Measurements from ENCODE around the gene SLC6A15.

SLC6A15 gene

DNA sequence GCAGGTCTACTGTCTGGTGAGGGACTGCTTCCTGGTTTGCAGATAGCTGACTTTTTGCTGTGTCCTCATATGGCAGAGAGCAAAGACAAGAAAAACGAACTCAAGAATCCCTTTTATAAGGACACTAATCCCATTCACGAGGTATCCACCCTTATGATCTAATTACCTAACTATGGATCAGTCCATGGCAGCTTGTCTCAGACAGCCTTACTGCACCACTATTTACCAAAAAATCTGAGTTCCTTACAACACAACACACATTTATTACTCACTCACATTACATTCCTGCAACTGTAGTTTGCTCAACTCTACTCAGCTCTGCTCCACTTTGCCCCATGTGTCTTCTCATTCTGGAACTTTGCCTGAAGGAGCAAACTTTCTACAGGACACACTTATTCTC, 10.1 kb upstream of the SLC6A15 start:
- TF ChIP-seq PAX5 (IDR thresholded peaks at IDR 0.05; ENCODE audit: insufficient read depth, low read length, severe bottlenecking) (no peak), TAF1 (IDR thresholded peaks at IDR 0.05; ENCODE audit: low read depth, low read length) (no peak), POU2F2 (IDR thresholded peaks at IDR 0.05; ENCODE audit: low read depth, low read length) (no peak), POLR2A (IDR thresholded peaks at IDR 0.05; ENCODE audit: low read depth, low read length) (no peak), POLR2AphosphoS5 (IDR thresholded peaks at IDR 0.05; ENCODE audit: low read depth, low read length) (no peak), SPI1 (IDR thresholded peaks at IDR 0.05; ENCODE audit: low read depth, low read length) (no peak)
- DNase-seq (ENCODE audit: insufficient read length, low spot score) (no peak), FAIRE-seq (no peak)

DNA sequence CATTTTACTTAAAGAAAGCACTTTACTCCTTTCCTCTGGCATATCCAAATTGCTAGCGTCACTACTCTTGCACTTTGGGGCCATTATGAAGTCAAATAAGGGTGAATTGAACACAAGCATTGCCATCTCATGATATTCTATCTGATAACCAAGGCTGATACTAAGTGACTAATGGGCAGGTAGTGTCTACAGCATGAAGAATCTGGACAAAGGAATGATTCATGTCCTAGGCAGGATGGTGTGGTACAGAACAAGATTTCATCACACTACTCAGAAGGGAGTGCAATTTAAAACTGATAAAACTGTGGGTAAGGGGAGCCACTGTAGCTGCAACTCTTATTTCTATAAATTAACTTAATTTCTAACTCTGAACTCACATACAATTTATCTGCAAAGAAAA, 7.7 kb upstream of the SLC6A15 start:
- DNase-seq (ENCODE audit: insufficient read length, low spot score): no peak
- no peak for FAIRE-seq
- TF ChIP-seq POLR2A (IDR thresholded peaks at IDR 0.05; ENCODE audit: low read depth, low read length) (no peak), PAX5 (IDR thresholded peaks at IDR 0.05; ENCODE audit: insufficient read depth, low read length, severe bottlenecking) (no peak), TAF1 (IDR thresholded peaks at IDR 0.05; ENCODE audit: low read depth, low read length) (no peak), POU2F2 (IDR thresholded peaks at IDR 0.05; ENCODE audit: low read depth, low read length) (no peak), POLR2AphosphoS5 (IDR thresholded peaks at IDR 0.05; ENCODE audit: low read depth, low read length) (no peak), SPI1 (IDR thresholded peaks at IDR 0.05; ENCODE audit: low read depth, low read length) (no peak)

DNA sequence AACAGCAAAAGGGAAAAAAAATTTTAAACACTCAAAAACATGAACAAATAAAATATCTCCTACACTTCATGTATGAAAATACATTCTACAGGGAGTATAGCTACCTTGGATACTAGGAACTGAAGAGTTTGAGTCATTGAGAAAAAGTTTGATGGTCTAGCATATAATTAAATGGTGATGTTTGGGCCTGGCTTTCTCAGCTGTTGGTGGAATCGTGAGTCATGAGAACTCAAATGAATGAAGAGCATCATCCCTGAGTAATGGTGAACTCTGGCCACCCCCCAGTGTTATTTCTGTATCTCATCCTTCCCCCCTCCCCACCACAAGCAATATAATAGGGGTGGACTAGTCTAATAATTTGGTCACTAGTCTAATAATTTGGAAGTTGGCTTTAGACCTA, 6.7 kb upstream of the SLC6A15 start:
- FAIRE-seq (no peak), DNase-seq (ENCODE audit: insufficient read length, low spot score) (no peak)
- TF ChIP-seq SPI1 (IDR thresholded peaks at IDR 0.05; ENCODE audit: low read depth, low read length): no peak
- TF ChIP-seq POU2F2 (IDR thresholded peaks at IDR 0.05; ENCODE audit: low read depth, low read length): no peak
- TF ChIP-seq PAX5 (IDR thresholded peaks at IDR 0.05; ENCODE audit: insufficient read depth, low read length, severe bottlenecking): no peak
- no peak for TF ChIP-seq TAF1 (IDR thresholded peaks at IDR 0.05; ENCODE audit: low read depth, low read length)
- no peak for TF ChIP-seq POLR2AphosphoS5 (IDR thresholded peaks at IDR 0.05; ENCODE audit: low read depth, low read length)
- TF ChIP-seq POLR2A (IDR thresholded peaks at IDR 0.05; ENCODE audit: low read depth, low read length): no peak

DNA sequence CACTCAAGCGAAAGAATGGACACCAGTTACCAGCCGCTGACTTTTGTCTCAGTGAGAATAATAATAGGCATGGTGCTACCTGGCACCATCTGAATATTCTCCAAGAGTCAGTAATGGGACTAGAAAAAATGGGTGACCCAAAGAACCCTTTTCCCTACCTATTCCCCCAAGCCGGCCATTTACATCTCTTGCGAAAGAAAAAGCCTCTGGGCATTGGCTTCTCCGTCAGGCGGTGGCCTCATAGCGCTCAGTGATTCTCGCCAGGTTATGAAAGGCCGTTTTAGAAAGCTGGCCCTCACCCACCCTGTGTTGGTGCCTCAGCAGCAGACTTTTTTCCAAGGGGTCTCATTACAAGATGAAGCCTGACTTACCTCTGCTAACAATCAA, 523 bp upstream of the SLC6A15 start:
- no peak for DNase-seq (ENCODE audit: insufficient read length, low spot score)
- no peak for FAIRE-seq
- TF ChIP-seq TAF1 (IDR thresholded peaks at IDR 0.05; ENCODE audit: low read depth, low read length) (no peak), POU2F2 (IDR thresholded peaks at IDR 0.05; ENCODE audit: low read depth, low read length) (no peak), POLR2AphosphoS5 (IDR thresholded peaks at IDR 0.05; ENCODE audit: low read depth, low read length) (no peak), SPI1 (IDR thresholded peaks at IDR 0.05; ENCODE audit: low read depth, low read length) (no peak), PAX5 (IDR thresholded peaks at IDR 0.05; ENCODE audit: insufficient read depth, low read length, severe bottlenecking) (no peak), POLR2A (IDR thresholded peaks at IDR 0.05; ENCODE audit: low read depth, low read length) (no peak)

DNA sequence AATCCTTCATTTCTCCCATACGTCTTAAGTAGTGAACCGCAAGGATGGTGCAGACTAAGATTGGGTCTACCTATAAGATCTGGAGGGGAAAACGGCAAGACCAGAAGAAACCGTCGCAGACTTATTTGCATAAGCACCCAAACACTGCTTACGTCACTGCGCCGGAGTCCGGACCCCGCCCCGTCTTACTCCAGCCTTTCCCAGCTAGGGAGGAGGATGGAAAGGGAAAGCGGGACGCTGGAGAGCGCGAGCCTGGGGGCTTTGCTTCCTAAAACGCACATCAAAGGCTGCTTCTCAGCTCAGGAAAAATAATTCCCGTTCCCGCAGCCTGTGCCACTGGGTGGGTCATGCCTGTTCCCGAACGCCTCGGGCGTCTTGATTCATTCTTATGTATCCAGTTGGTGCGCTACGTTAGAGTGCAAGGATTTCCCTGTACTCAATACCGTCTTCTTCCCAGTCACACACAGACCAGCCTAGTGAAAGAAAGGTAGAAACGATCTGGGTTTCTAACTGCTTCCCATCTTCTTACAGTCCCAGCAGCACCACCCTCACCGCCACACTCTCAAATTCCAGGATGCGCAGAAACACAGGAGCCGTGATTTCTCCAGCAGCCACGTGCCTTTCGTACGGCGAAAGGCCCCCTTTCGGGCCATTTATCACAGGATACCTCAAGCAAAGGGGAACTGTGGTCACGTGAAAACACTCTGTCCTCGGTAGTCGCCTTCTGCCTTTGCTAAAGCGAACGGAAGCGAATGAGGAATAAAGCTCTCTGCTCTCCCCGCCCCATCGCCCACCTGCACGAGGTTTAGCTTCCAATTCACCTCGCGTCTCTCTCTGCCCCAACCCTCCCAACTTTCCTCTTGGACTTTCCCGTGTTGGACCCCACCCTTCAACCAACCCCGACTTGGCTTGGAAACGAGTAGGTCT, 1.1 kb downstream of the SLC6A15 start:
- no peak for TF ChIP-seq TAF1 (IDR thresholded peaks at IDR 0.05; ENCODE audit: low read depth, low read length)
- TF ChIP-seq POU2F2 (IDR thresholded peaks at IDR 0.05; ENCODE audit: low read depth, low read length): no peak
- TF ChIP-seq POLR2A (IDR thresholded peaks at IDR 0.05; ENCODE audit: low read depth, low read length): no peak
- FAIRE-seq (no peak), DNase-seq (ENCODE audit: insufficient read length, low spot score) (peak; percentile 7)

DNA sequence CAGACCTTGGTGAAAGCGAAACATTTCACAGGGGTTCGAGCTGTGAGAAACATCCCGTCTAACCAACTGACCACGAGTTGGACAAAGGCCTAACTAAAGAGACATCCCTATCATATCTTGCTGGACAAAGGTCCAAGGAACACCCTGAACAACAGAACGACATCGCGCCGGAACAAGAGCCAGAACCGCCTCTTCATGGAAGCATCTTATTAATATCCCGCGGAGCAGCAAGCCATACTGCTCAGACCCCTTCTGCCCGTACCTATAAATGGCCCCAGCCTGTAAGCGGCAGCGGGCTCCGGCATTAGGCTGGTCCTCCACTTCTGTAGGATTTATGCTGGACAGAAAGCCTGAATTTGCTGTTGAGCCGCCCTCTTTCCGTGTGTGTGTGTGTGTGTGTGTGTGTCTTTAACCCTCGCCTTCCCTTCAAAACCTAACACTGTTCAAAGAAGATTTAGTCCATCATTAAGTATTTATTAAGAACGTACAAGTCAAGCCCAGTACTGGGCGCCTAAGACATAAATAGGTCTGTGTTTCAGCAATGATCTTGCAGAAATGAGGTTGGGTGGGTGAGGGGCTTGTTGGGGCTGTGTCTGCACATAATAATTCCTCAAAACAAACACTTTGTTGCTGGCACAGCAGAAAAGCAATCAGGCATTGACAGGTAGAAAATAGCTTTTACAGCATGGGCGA, 1.9 kb downstream of the SLC6A15 start:
- TF ChIP-seq POU2F2 (IDR thresholded peaks at IDR 0.05; ENCODE audit: low read depth, low read length) (no peak), SPI1 (IDR thresholded peaks at IDR 0.05; ENCODE audit: low read depth, low read length) (no peak), TAF1 (IDR thresholded peaks at IDR 0.05; ENCODE audit: low read depth, low read length) (no peak), POLR2A (IDR thresholded peaks at IDR 0.05; ENCODE audit: low read depth, low read length) (no peak), POLR2AphosphoS5 (IDR thresholded peaks at IDR 0.05; ENCODE audit: low read depth, low read length) (no peak), PAX5 (IDR thresholded peaks at IDR 0.05; ENCODE audit: insufficient read depth, low read length, severe bottlenecking) (no peak)
- DNase-seq (ENCODE audit: insufficient read length, low spot score) (no peak), FAIRE-seq (no peak)

DNA sequence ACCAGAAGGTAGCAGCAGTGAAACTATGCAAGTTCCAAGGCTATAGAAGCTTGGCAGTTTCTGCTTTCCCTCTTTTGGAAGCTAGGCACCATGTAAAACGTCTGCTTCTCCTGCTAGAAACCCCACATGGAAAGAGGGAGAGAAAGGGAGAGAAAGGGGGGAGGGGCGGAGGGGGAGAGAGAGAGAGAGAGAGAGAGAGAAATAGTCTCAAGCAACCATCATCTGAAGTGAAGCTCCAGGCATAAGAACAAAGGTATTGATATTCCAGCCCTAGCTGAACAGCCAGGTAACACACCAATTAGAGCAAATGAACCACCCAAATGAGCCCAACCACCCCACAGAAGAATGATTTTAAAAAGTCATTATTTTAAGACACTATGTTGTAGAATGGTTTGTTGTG, 8.5 kb downstream of the SLC6A15 start:
- DNase-seq (ENCODE audit: insufficient read length, low spot score) (no peak), FAIRE-seq (no peak)
- TF ChIP-seq TAF1 (IDR thresholded peaks at IDR 0.05; ENCODE audit: low read depth, low read length) (no peak), SPI1 (IDR thresholded peaks at IDR 0.05; ENCODE audit: low read depth, low read length) (no peak), POU2F2 (IDR thresholded peaks at IDR 0.05; ENCODE audit: low read depth, low read length) (no peak), PAX5 (IDR thresholded peaks at IDR 0.05; ENCODE audit: insufficient read depth, low read length, severe bottlenecking) (no peak), POLR2AphosphoS5 (IDR thresholded peaks at IDR 0.05; ENCODE audit: low read depth, low read length) (no peak), POLR2A (IDR thresholded peaks at IDR 0.05; ENCODE audit: low read depth, low read length) (no peak)

DNA sequence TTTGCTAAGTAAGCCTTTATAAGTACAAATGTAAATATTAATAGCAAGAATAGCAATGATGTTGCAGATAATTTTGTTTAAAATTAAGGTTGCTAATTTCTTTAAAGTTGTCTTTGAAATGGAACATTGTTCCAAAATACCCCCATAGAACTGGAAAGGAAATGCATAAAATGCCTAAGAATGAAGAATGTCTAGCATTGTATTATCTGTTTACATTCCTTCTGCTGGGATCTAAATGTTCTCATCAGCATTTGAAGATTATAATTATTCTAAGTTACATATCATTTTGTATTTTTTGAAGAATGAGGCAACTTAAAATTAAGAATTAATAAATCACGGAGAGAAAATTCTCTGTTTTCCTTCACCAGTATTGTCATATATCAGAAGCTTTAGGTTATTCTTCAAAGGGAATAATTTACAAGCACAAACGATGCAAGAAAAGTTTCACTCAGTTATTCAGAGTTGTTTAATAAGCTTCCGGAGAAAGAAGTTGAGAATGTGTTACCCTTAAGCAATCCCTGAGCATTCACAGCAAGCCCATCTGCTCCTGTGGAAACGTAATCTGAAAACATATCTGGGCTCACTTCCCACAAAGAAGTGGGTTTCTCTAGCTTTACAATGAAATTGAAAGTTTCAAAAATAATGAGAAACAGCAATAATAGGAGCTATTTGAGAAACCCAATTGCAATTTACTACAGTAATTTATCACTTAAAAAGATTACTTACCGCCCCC, 21.3 kb downstream of the SLC6A15 start:
- FAIRE-seq (no peak), DNase-seq (ENCODE audit: insufficient read length, low spot score) (no peak)
- TF ChIP-seq TAF1 (IDR thresholded peaks at IDR 0.05; ENCODE audit: low read depth, low read length): no peak
- TF ChIP-seq POLR2A (IDR thresholded peaks at IDR 0.05; ENCODE audit: low read depth, low read length): no peak
- no peak for TF ChIP-seq PAX5 (IDR thresholded peaks at IDR 0.05; ENCODE audit: insufficient read depth, low read length, severe bottlenecking)
- TF ChIP-seq POLR2AphosphoS5 (IDR thresholded peaks at IDR 0.05; ENCODE audit: low read depth, low read length): no peak
- no peak for TF ChIP-seq POU2F2 (IDR thresholded peaks at IDR 0.05; ENCODE audit: low read depth, low read length)
- TF ChIP-seq SPI1 (IDR thresholded peaks at IDR 0.05; ENCODE audit: low read depth, low read length): no peak

DNA sequence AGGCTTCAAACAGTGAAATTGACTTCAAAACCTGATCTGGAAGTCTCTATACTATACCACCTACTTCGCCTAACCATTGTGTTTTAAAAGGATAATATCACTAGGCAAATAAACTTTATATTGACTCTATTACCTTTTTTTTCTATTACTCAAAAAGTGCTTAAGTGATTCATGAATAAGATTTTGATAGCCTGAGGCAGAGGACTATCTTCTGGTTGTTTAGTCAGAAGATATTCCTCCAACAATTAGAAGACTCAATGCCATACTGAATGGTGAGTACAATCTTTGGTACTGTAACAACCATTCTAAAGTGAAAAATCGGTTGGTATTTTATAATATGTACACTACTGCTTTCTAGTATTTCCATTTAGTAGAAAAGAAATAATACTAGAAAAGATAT, 22.8 kb downstream of the SLC6A15 start:
- FAIRE-seq: no peak
- no peak for DNase-seq (ENCODE audit: insufficient read length, low spot score)
- TF ChIP-seq TAF1 (IDR thresholded peaks at IDR 0.05; ENCODE audit: low read depth, low read length): no peak
- TF ChIP-seq PAX5 (IDR thresholded peaks at IDR 0.05; ENCODE audit: insufficient read depth, low read length, severe bottlenecking): no peak
- no peak for TF ChIP-seq POLR2AphosphoS5 (IDR thresholded peaks at IDR 0.05; ENCODE audit: low read depth, low read length)
- no peak for TF ChIP-seq POU2F2 (IDR thresholded peaks at IDR 0.05; ENCODE audit: low read depth, low read length)
- no peak for TF ChIP-seq SPI1 (IDR thresholded peaks at IDR 0.05; ENCODE audit: low read depth, low read length)
- TF ChIP-seq POLR2A (IDR thresholded peaks at IDR 0.05; ENCODE audit: low read depth, low read length): no peak

Measured in GM12891 (cell line).